GM12801 (cell line): Measurements from ENCODE around the gene UBE2M.
A peak's percentile ranks its signal among the peaks of the same experiment; 100 is the strongest.

Experiments
- TF ChIP-seq, protein P1 (sequence below): IDR thresholded peaks from one replicate; pipeline ENCODE4 v1.5.1; 2011; ENCODE audit warnings: control low read depth; ENCODE audit not compliant: insufficient read length; ENCODE audit errors: extremely low read depth

The UBE2M gene

DNA sequence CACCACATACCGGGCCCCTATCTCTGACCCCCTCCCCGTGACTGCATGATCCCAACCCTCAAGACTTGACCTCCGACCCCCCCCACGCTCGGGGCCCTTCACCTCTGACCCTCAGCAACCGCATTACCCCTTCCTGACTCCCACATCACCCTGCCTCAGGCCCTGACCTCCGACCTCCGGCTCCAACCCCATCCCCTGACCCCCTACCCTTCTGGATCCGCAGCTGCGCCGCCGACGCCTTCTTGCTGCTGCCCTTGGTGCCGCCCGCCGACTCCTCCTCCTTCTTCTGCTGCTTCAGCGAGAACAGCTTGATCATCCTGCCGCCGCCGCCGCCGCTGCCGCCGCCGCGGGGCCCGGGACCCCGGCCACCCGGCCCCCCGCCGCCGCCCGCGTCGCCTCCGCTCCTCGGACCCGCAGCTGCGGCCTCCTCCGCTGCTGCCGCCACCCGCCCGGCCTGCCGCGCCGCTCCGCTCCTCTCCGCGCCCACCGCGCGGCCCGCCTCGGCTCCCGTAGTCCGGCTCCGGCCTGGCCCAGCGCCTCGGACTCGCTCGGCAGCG, at the start of gene UBE2M:
Gene UBE2M, minus strand, starts transcription at position 546 of the 557 bp plus-strand sequence. Its CDS starts 230 bp downstream, at position 316.
- TF ChIP-seq, protein P1, sequence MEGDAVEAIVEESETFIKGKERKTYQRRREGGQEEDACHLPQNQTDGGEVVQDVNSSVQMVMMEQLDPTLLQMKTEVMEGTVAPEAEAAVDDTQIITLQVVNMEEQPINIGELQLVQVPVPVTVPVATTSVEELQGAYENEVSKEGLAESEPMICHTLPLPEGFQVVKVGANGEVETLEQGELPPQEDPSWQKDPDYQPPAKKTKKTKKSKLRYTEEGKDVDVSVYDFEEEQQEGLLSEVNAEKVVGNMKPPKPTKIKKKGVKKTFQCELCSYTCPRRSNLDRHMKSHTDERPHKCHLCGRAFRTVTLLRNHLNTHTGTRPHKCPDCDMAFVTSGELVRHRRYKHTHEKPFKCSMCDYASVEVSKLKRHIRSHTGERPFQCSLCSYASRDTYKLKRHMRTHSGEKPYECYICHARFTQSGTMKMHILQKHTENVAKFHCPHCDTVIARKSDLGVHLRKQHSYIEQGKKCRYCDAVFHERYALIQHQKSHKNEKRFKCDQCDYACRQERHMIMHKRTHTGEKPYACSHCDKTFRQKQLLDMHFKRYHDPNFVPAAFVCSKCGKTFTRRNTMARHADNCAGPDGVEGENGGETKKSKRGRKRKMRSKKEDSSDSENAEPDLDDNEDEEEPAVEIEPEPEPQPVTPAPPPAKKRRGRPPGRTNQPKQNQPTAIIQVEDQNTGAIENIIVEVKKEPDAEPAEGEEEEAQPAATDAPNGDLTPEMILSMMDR, result no peak

DNA sequence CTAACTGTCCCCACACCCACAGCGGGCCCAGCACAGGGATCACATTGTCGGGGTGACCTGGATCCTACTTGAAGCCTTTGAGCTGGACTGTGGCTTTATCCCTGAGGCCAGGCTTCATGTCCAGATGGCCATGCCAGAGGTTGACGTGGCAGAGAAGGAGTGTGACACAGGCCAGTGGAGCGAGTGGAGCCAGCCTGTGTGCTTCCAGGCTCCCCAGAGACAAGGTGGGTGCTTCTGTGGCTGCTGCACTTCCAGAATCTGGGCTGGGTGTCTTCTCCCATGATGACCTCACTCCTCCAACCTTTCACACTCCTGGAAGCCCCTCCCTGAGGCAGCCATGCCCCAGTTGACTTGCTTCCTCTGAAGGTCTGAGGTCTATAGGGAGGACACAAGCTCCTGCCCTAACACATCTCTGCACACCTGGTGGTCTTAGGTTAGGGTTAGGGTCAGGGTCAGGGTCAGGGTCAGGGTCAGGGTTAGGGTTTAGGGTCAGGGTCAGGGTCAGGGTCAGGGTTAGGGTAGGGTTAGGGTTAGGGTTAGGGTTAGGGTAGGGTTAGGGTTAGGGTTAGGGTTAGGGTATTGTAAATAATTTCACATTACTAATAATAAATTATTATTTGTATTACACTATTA, 27.8 kb upstream of the UBE2M start:
- TF ChIP-seq, protein P1, result no peak

DNA sequence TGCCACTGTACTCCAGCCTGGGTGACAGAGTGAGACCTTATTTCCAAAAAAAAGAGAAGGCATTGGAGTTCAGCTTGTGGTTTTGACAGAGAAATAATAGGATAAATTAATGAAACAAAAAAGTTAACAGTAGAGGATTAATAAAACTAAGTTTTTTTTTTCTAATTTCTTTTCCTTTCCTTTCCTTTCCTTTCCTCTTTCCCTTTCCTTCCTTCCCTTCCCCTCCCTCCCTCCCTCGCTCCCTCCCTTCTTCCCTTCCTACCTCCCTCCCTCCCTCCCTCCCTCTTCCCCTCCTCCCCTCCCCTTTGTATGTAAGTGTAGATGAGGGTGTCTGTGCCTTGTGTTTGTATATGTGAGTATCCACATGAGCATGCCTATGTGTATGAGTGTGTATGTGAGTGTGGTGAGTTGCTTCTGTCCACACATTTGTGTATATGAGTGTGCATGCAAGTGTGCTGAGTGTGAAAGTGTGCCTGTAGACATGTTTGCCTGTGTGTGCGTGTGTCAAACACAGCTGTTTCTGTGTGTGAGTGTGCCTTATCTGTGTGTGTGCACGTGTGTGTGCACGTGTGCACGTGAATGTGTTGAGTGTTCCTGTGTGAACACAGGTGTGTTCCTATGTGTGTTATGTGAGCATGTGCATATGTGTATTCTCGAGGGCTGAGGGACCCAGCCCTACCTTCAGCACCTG, 27.2 kb upstream of the UBE2M start:
- TF ChIP-seq, protein P1, result no peak

DNA sequence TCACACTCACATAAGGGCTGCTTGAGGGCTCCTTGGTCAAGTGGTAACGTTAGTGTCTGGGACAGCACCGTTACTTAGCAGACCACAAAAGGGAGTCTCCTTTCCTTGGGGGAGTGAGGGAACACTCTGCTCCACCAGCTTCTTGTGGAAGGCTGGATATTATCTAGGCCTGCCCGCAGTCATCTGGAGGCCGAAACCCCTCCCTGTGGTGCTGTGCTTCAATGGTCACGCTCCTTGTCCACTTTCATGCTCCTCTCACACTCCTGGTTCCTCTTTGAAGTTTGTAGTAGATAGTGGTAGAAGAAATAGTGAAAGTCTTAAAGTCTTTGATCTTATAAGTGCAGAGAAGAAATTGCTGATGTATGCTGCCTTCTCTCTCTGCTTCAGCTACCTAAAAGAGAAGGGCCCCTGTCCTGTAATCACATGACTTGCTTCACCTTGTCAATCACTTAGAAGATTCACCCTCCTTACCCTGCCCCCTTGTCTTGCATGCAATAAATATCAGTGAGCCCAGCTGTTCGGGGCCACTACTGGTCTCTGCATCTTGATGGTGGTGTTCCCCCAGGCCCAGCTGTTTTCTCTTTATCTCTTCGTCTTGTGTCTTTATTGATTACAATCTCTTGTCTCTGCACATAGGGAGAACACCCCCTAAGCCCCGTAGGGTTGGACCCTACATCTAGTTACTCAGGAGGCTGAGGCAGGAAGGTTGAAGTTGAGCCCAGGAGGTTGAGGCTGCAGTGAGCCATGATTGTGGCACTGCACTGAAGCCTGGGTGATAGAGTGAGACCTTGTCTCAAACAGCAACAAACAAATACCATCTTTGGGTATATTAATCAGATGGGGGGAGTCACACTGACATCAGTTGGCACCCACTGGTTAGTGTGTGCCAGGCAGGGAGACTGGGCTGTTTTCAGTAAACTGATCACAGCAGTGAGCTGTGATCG, 26.4 kb upstream of the UBE2M start:
- TF ChIP-seq, protein P1, result no peak

DNA sequence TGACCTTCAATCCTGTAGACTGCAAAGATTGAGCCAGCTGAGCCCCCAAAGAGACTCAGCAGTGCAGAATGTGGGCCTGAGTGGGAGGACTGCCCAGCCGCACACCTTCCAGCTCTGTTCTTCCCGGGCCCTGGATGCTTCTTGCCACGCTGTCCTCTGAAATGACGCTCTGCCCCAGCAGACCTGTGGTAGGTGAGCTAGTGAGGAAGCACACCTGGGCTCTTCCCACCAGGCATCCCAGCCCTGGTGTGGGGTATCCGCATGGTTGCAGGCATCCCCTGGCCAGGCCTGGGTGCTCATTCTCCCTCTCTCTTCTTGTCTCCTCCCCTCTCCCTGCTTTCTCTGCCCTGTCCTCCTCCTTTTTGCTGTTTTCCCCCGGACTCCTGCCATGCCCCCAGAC, 24.6 kb upstream of the UBE2M start:
- TF ChIP-seq, protein P1, result no peak

DNA sequence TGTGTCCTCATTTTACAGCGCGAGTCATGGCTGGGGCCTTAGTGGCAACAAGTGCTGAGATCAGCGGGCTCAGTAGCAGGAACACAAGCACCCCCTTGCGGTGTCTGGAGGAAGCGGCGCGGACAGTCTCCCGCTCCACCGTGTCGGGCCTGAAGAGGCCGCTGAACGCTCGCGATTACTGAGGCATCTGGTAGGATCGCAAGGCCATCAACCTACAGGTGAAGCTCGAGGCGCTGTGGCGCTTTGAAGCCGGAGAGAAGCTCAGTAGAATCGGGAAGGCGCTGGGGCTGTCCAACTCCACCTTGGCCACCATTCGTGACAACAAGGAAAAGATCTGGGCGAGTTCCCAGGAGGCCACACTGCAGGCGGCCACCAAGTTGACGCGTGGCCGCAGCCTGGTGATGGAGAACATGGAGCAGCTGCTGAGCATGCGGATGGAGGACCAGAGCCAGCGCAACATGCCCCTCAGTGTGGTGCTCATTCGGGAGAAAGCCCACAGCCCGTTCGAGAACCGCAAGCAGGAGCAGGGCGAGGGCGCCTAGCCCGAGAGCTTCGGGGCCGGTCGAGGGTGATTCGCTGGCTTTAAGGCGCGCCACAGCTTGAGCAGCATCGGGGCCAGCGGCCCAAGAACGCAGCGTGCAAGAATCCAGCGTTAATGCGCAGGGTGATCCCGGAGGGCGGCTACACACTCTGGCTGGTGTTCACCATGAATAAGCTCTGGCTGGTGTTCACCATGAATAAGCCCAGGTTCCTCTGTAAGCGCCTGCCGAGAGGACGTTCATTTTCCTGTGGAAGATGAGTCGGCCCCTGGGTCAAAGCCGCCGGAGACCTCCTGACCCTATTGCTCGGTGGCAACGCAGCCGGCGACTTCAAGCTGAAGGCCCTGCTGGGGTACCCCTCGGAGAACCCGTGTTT, 23.1 kb upstream of the UBE2M start:
- TF ChIP-seq, protein P1, result peak; percentile 98
